Activated effector memory CD4-positive, alpha-beta T cell treated with Interleukin-2 at 50 U/mL for 16 hours (primary cell): Measurements from ENCODE around the gene ADD3.
"Not testable (repeated sequence)": the region's sequence is repeated elsewhere in the genome, so short reads cannot be mapped to it uniquely, and the experiment has no call there.

Source experiments
- DNase-seq: peaks from one replicate; pipeline ENCODE4 v3.0.0-alpha.2; 2020

The ADD3 gene

GRCh38 chr10:110114668-110115067 lies 106.9 kb downstream of the ADD3 start:
- DNase-seq, result not testable (repeated sequence)

GRCh38 chr10:110115784-110116520 lies 108.2 kb downstream of the ADD3 start:
- no peak for DNase-seq

- DNase-seq, result no peak
Measured at GRCh38 chr10:110118891-110119621, 111.3 kb downstream of the ADD3 start.

- no peak for DNase-seq
Measured at GRCh38 chr10:110123594-110123993, 115.8 kb downstream of the ADD3 start.

- DNase-seq, result no peak
Measured at GRCh38 chr10:110129490-110129889, 121.7 kb downstream of the ADD3 start.

GRCh38 chr10:110134917-110135316 lies 127.1 kb downstream of the ADD3 start:
- no peak for DNase-seq

- DNase-seq, result not testable (repeated sequence)
Measured at GRCh38 chr10:110135836-110136235, 128.1 kb downstream of the ADD3 start.

- DNase-seq, result no peak
Measured at GRCh38 chr10:110137142-110137545, 129.4 kb downstream of the ADD3 start.

- DNase-seq, result no peak
Measured at GRCh38 chr10:110138197-110138812, 130.5 kb downstream of the ADD3 start.

- DNase-seq, result no peak
Measured at GRCh38 chr10:110141185-110141584, 133.4 kb downstream of the ADD3 start.

- no peak for DNase-seq
Measured at GRCh38 chr10:110141871-110142635, 134.3 kb downstream of the ADD3 start.

- no peak for DNase-seq
Measured at GRCh38 chr10:110142965-110143364, 135.2 kb downstream of the ADD3 start.

- DNase-seq, result no peak
Measured at GRCh38 chr10:110144507-110144906, 136.7 kb downstream of the ADD3 start.

GRCh38 chr10:110147961-110148360 lies 140.2 kb downstream of the ADD3 start:
- no peak for DNase-seq

- no peak for DNase-seq
Measured at GRCh38 chr10:110149259-110149658, 141.5 kb downstream of the ADD3 start.

GRCh38 chr10:110150046-110150445 lies 142.3 kb downstream of the ADD3 start:
- no peak for DNase-seq

- DNase-seq, result no peak
Measured at GRCh38 chr10:110150981-110151380, 143.2 kb downstream of the ADD3 start.

GRCh38 chr10:110151467-110151866 lies 143.7 kb downstream of the ADD3 start:
- no peak for DNase-seq

- DNase-seq, result no peak
Measured at GRCh38 chr10:110151971-110152370, 144.2 kb downstream of the ADD3 start.

GRCh38 chr10:110153396-110153795 lies 145.6 kb downstream of the ADD3 start:
- no peak for DNase-seq

GRCh38 chr10:110156046-110156445 lies 148.3 kb downstream of the ADD3 start:
- no peak for DNase-seq

- no peak for DNase-seq
Measured at GRCh38 chr10:110158051-110159005, 150.5 kb downstream of the ADD3 start.
